NCI-H748 (cell line): ENCODE measurements around the gene PCDHGA8.
"Not testable (repeated sequence)": the region's sequence is repeated elsewhere in the genome, so short reads cannot be mapped to it uniquely, and the experiment has no call there.

ENCODE experiments used
- DNase-seq: peaks from one replicate; lab custom pipeline; 2025; ENCODE audit not compliant: unreplicated experiment; lab: John Stamatoyannopoulos, UW

The PCDHGA8 gene

GRCh38 chr5:141392429-141393198 lies at the start of gene PCDHGA8:
PCDHGA8 (plus strand) TSS chr5:141392633; CDS start chr5:141392814, 181 bp downstream.
- no peak for DNase-seq

DNA sequence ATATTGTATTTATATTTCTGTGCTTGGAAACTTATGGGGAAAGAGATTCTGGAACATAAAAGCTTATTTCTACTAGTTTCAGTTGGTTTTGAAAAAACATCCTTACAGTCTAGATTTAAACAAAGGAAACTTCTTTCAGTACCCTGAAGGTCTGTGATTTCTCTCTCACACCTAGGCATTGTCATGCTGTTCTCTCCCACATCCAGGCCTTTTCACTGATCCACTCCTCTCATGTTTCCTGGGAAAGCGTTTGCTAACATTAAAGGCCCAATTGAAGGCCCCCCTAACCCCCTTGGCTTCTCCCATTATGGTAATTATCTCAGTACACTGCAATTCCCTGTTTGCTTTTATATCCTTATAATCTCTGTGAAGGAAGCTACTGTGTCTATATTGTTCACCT lies 49.7 kb upstream of the PCDHGA8 start:
- DNase-seq: no peak

- peak; percentile 39 for DNase-seq
Measured at GRCh38 chr5:141343242-141343952, 49.0 kb upstream of the PCDHGA8 start, which contains the start of gene PCDHGA3. PCDHGA3 (plus strand) TSS chr5:141343829; CDS start chr5:141344034, 205 bp downstream.

- DNase-seq: no peak
Measured at GRCh38 chr5:141343953-141344463, 48.4 kb upstream of the PCDHGA8 start.

DNA sequence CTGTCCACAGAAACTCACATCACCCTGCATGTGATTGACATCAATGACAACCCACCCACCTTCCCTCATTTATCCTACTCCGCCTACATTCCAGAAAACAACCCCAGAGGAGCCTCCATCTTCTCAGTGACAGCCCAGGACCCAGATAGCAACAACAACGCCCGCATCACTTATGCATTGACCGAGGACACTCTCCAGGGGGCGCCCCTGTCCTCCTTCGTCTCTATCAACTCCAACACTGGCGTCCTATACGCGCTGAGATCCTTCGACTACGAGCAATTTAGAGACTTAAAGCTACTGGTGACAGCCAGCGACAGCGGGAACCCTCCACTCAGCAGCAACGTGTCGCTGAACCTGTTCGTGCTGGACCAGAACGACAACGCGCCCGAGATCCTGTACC lies 47.1 kb upstream of the PCDHGA8 start:
- no peak for DNase-seq

GRCh38 chr5:141346017-141346416 lies 46.4 kb upstream of the PCDHGA8 start:
- not testable (repeated sequence) for DNase-seq

GRCh38 chr5:141349917-141350619 lies 42.4 kb upstream of the PCDHGA8 start, which contains the start of gene PCDHGB1:
PCDHGB1 (plus strand) TSS chr5:141350099; CDS start chr5:141350261, 162 bp downstream.
- DNase-seq: peak; percentile 93

DNA sequence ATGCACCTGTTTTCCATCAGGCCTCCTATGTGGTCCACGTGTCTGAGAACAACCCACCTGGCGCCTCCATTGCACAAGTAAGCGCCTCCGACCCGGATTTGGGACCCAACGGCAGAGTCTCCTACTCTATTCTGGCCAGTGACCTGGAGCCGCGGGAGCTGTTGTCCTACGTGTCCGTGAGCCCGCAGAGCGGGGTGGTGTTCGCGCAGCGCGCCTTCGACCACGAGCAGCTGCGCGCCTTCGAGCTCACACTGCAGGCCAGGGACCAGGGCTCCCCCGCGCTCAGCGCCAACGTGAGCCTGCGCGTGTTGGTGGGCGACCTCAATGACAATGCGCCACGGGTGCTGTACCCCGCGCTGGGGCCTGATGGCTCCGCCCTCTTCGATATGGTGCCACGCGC lies 40.8 kb upstream of the PCDHGA8 start:
- DNase-seq: no peak

DNA sequence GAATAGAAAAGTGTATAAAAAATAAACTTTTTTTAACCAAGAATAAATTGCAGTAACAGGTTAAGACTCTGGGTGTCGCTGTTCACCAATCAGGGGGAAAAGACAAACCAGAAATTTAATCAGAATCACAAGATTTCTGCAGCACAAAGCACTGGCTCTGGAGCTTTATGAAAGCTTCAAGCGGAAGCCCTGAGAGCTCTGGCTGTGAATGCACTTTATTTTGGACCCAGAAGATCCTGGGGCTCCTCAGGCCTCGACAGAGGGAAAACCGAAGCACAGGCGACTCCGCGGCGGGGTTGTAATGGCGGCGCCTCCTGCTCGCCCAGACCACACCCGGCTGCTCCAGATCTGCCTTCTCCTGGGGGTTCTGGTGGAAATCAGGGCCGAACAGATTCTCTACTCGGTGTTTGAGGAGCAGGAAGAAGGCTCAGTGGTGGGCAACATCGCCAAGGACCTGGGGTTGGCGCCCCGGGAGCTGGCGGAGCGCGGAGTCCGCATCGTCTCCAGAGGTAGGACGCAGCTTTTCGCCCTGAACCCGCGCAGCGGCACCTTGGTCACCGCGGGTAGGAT lies 37.4 kb upstream of the PCDHGA8 start, which contains the start of gene PCDHGA4:
TSS of gene PCDHGA4 (plus strand) at position 122 of the 570 bp plus-strand sequence. CDS start at position 209, 87 bp downstream.
- peak; percentile 4 for DNase-seq

DNA sequence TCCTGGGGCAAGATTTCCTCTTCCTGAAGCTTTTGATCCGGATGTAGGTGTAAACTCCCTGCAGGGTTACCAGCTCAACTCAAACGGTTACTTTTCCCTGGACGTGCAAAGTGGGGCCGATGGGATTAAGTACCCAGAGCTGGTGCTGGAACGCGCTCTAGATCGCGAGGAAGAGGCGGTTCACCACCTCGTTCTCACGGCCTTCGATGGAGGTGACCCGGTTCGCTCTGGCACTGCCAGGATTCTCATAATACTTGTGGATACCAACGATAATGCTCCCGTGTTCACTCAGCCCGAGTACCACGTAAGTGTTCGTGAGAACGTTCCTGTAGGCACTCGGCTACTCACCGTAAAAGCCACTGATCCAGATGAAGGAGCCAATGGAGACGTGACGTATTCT lies 36.8 kb upstream of the PCDHGA8 start:
- DNase-seq: no peak

- DNase-seq: no peak
Measured at GRCh38 chr5:141356133-141356532, 36.3 kb upstream of the PCDHGA8 start.

- no peak for DNase-seq
Measured at GRCh38 chr5:141356950-141357349, 35.5 kb upstream of the PCDHGA8 start.

GRCh38 chr5:141359790-141360426 lies 32.5 kb upstream of the PCDHGA8 start, which contains the start of gene PCDHGB2:
PCDHGB2 (plus strand) TSS chr5:141359994; CDS start chr5:141360136, 142 bp downstream.
- no peak for DNase-seq

DNA sequence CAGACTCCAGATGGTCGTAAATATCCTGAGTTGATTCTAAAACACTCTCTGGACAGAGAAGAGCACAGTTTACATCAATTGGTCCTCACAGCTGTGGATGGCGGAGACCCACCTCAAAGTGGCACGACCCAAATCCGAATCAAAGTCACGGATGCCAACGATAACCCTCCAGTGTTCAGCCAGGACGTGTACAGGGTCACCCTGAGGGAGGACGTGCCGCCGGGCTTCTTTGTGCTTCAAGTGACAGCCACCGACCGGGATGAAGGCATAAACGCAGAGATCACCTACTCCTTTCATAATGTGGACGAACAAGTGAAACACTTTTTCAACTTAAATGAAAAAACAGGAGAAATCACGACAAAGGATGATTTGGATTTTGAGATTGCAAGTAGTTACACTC lies 31.7 kb upstream of the PCDHGA8 start:
- no peak for DNase-seq

DNA sequence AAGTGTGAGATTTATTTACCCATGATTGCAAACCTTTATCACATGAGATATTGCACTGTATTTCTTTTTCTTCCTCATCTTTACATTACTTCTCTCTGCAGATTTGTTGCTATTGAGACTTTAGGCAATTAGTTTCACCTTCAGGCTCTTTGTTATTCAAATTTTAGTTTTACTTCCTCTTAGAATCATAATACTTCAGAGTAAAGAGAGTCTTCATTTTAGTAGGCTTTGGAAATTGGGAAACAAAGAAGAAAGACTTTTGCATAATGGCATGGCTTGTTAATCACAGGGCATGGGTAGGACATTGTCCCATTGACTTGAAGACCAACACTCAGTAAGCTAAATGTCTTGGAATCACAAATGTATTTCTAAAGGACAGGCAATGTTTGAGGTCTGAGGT lies 29.7 kb upstream of the PCDHGA8 start:
- no peak for DNase-seq

- DNase-seq: no peak
Measured at GRCh38 chr5:141363952-141364660, 28.3 kb upstream of the PCDHGA8 start, which contains the start of gene PCDHGA5. PCDHGA5 (plus strand) TSS chr5:141364162; CDS start chr5:141364331, 169 bp downstream.

GRCh38 chr5:141366016-141366896 lies 26.2 kb upstream of the PCDHGA8 start:
- DNase-seq: no peak
